GM18951 (cell line): ENCODE results near the gene EXOC4.

ENCODE experiments used
- POLR2A ChIP-seq: IDR thresholded peaks from 4 replicates; pipeline ENCODE4 v1.6.1; 2011; ENCODE audit warnings: mild to moderate bottlenecking; ENCODE audit not compliant: insufficient read length, insufficient read depth; ENCODE audit errors: extremely low read depth
- in situ Hi-C: fragments of 300-500 bp; cut with MboI; formaldehyde crosslinking; loops from one replicate; pipeline ENCODE4 v1.12.0; 2022; ENCODE audit warnings: low sequenced_read_pairs, mixed read lengths, inconsistent platforms; ENCODE audit not compliant: unreplicated experiment

The EXOC4 gene

GRCh38 chr7:133742709-133743538, 490.0 kb downstream of the EXOC4 start:
- in situ Hi-C loops: no loop called here
- no peak for TF ChIP-seq POLR2A

DNA sequence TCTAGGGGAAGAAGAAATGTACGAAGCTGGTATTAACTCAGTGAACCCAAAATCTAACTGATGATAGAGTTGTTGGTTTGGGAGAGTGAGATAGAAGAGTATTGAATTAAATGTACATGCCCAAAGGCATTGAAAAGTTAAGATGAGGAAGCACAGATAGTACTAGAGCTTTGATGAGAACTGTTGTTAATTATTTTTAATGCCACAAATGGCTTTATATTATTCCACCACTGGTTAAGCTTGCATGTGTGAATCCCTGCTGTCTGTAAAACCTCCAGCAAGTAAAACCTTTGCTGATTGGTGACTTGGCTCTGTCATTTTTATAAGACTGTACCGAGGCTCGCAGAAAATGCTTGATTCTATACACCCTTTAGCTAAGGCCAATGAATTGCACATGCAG, 491.6 kb downstream of the EXOC4 start:
- TF ChIP-seq POLR2A: no peak

DNA sequence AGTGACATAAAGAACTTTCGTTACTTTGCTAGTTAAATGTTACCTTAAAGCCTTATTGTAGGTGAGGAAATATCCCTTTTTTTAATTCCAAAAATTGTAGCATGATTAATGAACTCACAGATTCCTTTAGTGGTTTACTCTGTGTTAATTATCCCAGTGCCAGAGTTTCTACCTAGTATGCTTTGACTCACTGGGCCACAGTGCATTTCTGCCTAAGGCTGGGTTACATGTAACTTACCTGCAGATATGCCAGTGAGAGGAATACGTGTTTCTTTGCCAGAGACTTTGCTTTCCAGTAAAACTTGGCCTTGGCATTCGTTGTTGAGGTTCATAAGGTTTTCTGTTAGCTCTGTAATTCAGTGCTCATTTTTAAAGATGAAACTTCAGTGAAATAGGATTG, 493.4 kb downstream of the EXOC4 start:
- in situ Hi-C loops: no loop called here

More for the DNA sequence above, 491.6 kb downstream of the EXOC4 start:
- in situ Hi-C loops: no loop called here

DNA sequence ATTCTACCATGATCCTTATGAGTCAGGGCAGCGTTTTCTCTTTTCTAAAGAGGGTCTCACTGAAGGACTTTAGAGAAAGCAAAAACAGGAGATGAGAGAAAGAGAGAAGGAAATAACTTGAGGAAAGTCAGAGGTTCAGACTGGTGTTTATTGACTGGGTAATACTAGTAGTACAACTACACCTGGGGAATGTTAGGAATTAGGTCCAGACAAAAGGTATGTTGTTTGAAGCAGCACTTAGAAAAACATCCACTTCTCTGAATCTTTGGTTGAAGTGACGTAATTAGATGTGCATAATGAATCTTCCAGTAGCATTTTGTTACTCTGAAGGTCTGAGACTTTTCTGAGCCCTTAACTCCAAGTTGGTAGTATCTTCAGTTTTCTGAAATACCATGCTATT, 494.0 kb downstream of the EXOC4 start:
- in situ Hi-C loops: no loop called here
- no peak for TF ChIP-seq POLR2A

More for the DNA sequence above, 493.4 kb downstream of the EXOC4 start:
- no peak for TF ChIP-seq POLR2A

GRCh38 chr7:133748443-133749407, 495.8 kb downstream of the EXOC4 start:
- TF ChIP-seq POLR2A: no peak
- in situ Hi-C loops: no loop called here

- no peak for TF ChIP-seq POLR2A
- in situ Hi-C loops: no loop called here
Observed at GRCh38 chr7:133750287-133750686, 497.4 kb downstream of the EXOC4 start.

GRCh38 chr7:133751079-133751478, 498.2 kb downstream of the EXOC4 start:
- in situ Hi-C loops: no loop called here
- TF ChIP-seq POLR2A: no peak

DNA sequence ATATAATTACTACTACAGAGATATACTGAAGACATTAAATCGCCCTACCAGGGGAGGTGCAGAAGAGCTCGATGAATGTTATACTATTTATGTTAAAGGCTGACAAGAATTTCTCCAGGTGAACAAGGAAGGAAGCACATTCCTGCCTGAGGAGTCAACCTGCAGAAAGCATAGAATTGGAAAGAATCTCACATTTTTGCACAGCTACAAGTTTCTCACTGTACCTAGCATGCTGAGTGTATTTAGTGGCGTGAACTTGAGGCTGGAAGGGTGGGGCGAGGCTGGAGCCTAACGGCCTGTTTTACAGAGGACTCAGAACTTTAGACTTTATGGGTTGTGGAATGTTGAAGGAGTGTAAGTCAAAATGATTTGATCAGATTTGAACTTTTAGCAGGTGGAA, 500.6 kb downstream of the EXOC4 start:
- TF ChIP-seq POLR2A: no peak
- in situ Hi-C loops: no loop called here

DNA sequence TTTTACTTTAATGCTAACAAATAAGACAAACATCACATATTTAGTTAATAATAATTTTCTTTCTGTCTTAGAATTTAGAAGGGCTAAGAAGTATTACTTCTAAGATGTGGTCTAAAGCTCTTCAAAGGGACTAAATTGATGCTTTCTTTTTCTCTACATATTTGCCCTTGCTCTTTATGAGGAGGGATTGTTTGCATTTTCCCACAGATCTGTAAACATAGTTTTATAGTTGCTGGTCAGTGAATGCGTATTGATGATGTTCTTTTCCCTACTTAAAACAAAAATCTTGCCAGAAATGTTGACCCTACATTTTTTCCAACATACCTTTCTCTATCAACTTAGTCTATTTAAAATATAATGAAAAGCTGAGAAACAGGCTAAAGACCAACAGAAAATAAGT, 501.8 kb downstream of the EXOC4 start:
- in situ Hi-C loops: no loop called here
- TF ChIP-seq POLR2A: no peak

GRCh38 chr7:133755901-133756300, 503.0 kb downstream of the EXOC4 start:
- in situ Hi-C loops: no loop called here
- no peak for TF ChIP-seq POLR2A

- in situ Hi-C loops: no loop called here
- no peak for TF ChIP-seq POLR2A
Observed at GRCh38 chr7:133761443-133761842, 508.6 kb downstream of the EXOC4 start.

- in situ Hi-C loops: no loop called here
- TF ChIP-seq POLR2A: no peak
Observed at GRCh38 chr7:133763076-133763640, 510.3 kb downstream of the EXOC4 start.

DNA sequence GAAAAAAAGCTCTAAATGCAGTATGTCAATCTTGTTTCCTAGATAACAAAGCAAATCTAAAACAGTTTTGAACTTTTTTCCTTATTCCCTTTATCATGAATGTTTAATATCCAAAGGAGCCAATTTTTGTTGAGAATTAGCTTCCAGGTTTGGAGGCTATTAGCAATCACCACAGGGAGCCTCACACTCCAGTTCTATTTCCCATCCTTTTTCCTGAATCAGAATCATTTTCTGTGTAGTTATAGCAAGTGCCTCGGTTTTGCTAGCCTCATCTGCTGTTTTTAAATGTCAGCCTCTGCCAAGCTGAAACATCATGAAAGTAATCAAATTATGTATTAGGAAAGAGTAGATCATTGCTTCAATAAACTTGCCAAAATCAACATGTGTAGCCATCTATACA, 516.8 kb downstream of the EXOC4 start:
- in situ Hi-C loops: no loop called here
- TF ChIP-seq POLR2A: no peak
